ENCODE results near the gene RGS18.
"Not testable (repeated sequence)": the region's sequence is repeated elsewhere in the genome, so short reads cannot be mapped to it uniquely, and the experiment has no call there.

The RGS18 gene

GRCh38 chr1:192161976-192162375 is 3.7 kb downstream of the RGS18 start:
- no peaks in the 10 kb centered on the region for H3K36me3 ChIP-seq (ENCODE audit: control insufficient read depth in 1 of 2, insufficient read depth in 2 of 2, low read length in 2 of 2)
- no peak overlapping the region for H3K4me3 ChIP-seq (ENCODE audit: low read depth in 1 of 2, low read length in 2 of 2)
- H3K4me1 ChIP-seq (ENCODE audit: control insufficient read depth in 1 of 2, insufficient read depth in 2 of 2, low read length in 2 of 2): no peaks in the 10 kb centered on the region
- no peak overlapping the region for H3K27ac ChIP-seq (ENCODE audit: low read depth, low read length)
- no peaks in the 10 kb centered on the region for H3K27me3 ChIP-seq (ENCODE audit: control insufficient read depth in 1 of 2, insufficient read depth in 2 of 2, low read length in 2 of 2)
- no peaks in the 10 kb centered on the region for H3K9me3 ChIP-seq (ENCODE audit: control insufficient read depth in 1 of 2, low read length in 2 of 2)
- H3K9ac ChIP-seq (ENCODE audit: low read depth in 1 of 2, low read length in 2 of 2): no peak overlapping the region

- Histone ChIP-seq H3K36me3 (ENCODE audit: control insufficient read depth in 1 of 2, insufficient read depth in 2 of 2, low read length in 2 of 2) (no peaks in the 10 kb centered on the region), H3K4me1 (ENCODE audit: control insufficient read depth in 1 of 2, insufficient read depth in 2 of 2, low read length in 2 of 2) (no peaks in the 10 kb centered on the region), H3K27ac (ENCODE audit: low read depth, low read length) (no peak overlapping the region), H3K4me3 (ENCODE audit: low read depth in 1 of 2, low read length in 2 of 2) (no peak overlapping the region), H3K9me3 (ENCODE audit: control insufficient read depth in 1 of 2, low read length in 2 of 2) (no peaks in the 10 kb centered on the region), H3K27me3 (ENCODE audit: control insufficient read depth in 1 of 2, insufficient read depth in 2 of 2, low read length in 2 of 2) (no peaks in the 10 kb centered on the region), H3K9ac (ENCODE audit: low read depth in 1 of 2, low read length in 2 of 2) (no peak overlapping the region)
Observed at GRCh38 chr1:192162376-192162775, 4.1 kb downstream of the RGS18 start.

GRCh38 chr1:192165002-192165401 is 6.7 kb downstream of the RGS18 start:
- H3K27ac ChIP-seq (ENCODE audit: low read depth, low read length); H3K9me3 ChIP-seq (ENCODE audit: control insufficient read depth in 1 of 2, low read length in 2 of 2); H3K36me3 ChIP-seq (ENCODE audit: control insufficient read depth in 1 of 2, insufficient read depth in 2 of 2, low read length in 2 of 2); H3K4me1 ChIP-seq (ENCODE audit: control insufficient read depth in 1 of 2, insufficient read depth in 2 of 2, low read length in 2 of 2); H3K9ac ChIP-seq (ENCODE audit: low read depth in 1 of 2, low read length in 2 of 2); H3K27me3 ChIP-seq (ENCODE audit: control insufficient read depth in 1 of 2, insufficient read depth in 2 of 2, low read length in 2 of 2); H3K4me3 ChIP-seq (ENCODE audit: low read depth in 1 of 2, low read length in 2 of 2): not testable (repeated sequence)

GRCh38 chr1:192167011-192167410 is 8.7 kb downstream of the RGS18 start:
- no peaks in the 10 kb centered on the region for H3K4me1 ChIP-seq (ENCODE audit: control insufficient read depth in 1 of 2, insufficient read depth in 2 of 2, low read length in 2 of 2)
- no peak overlapping the region for H3K27ac ChIP-seq (ENCODE audit: low read depth, low read length)
- no peak overlapping the region for H3K9ac ChIP-seq (ENCODE audit: low read depth in 1 of 2, low read length in 2 of 2)
- H3K4me3 ChIP-seq (ENCODE audit: low read depth in 1 of 2, low read length in 2 of 2): no peak overlapping the region
- no peaks in the 10 kb centered on the region for H3K9me3 ChIP-seq (ENCODE audit: control insufficient read depth in 1 of 2, low read length in 2 of 2)
- H3K36me3 ChIP-seq (ENCODE audit: control insufficient read depth in 1 of 2, insufficient read depth in 2 of 2, low read length in 2 of 2): no peaks in the 10 kb centered on the region
- H3K27me3 ChIP-seq (ENCODE audit: control insufficient read depth in 1 of 2, insufficient read depth in 2 of 2, low read length in 2 of 2): no peaks in the 10 kb centered on the region

GRCh38 chr1:192167911-192168700 is 9.8 kb downstream of the RGS18 start:
- Histone ChIP-seq H3K4me3 (ENCODE audit: low read depth in 1 of 2, low read length in 2 of 2) (no peak overlapping the region), H3K27ac (ENCODE audit: low read depth, low read length) (no peak overlapping the region), H3K4me1 (ENCODE audit: control insufficient read depth in 1 of 2, insufficient read depth in 2 of 2, low read length in 2 of 2) (no peaks in the 10 kb centered on the region), H3K9ac (ENCODE audit: low read depth in 1 of 2, low read length in 2 of 2) (no peak overlapping the region), H3K9me3 (ENCODE audit: control insufficient read depth in 1 of 2, low read length in 2 of 2) (no peaks in the 10 kb centered on the region), H3K36me3 (ENCODE audit: control insufficient read depth in 1 of 2, insufficient read depth in 2 of 2, low read length in 2 of 2) (no peaks in the 10 kb centered on the region), H3K27me3 (ENCODE audit: control insufficient read depth in 1 of 2, insufficient read depth in 2 of 2, low read length in 2 of 2) (no peaks in the 10 kb centered on the region)

GRCh38 chr1:192168964-192169363 is 10.7 kb downstream of the RGS18 start:
- Histone ChIP-seq H3K36me3 (ENCODE audit: control insufficient read depth in 1 of 2, insufficient read depth in 2 of 2, low read length in 2 of 2) (no peaks in the 10 kb centered on the region), H3K27me3 (ENCODE audit: control insufficient read depth in 1 of 2, insufficient read depth in 2 of 2, low read length in 2 of 2) (no peaks in the 10 kb centered on the region), H3K9ac (ENCODE audit: low read depth in 1 of 2, low read length in 2 of 2) (no peak overlapping the region), H3K4me1 (ENCODE audit: control insufficient read depth in 1 of 2, insufficient read depth in 2 of 2, low read length in 2 of 2) (no peaks in the 10 kb centered on the region), H3K9me3 (ENCODE audit: control insufficient read depth in 1 of 2, low read length in 2 of 2) (no peaks in the 10 kb centered on the region), H3K27ac (ENCODE audit: low read depth, low read length) (no peak overlapping the region), H3K4me3 (ENCODE audit: low read depth in 1 of 2, low read length in 2 of 2) (no peak overlapping the region)

GRCh38 chr1:192170196-192170984 is 12.1 kb downstream of the RGS18 start:
- Histone ChIP-seq H3K9ac (ENCODE audit: low read depth in 1 of 2, low read length in 2 of 2) (no peak overlapping the region), H3K9me3 (ENCODE audit: control insufficient read depth in 1 of 2, low read length in 2 of 2) (no peaks in the 10 kb centered on the region), H3K27ac (ENCODE audit: low read depth, low read length) (no peak overlapping the region), H3K27me3 (ENCODE audit: control insufficient read depth in 1 of 2, insufficient read depth in 2 of 2, low read length in 2 of 2) (no peaks in the 10 kb centered on the region), H3K36me3 (ENCODE audit: control insufficient read depth in 1 of 2, insufficient read depth in 2 of 2, low read length in 2 of 2) (no peaks in the 10 kb centered on the region), H3K4me1 (ENCODE audit: control insufficient read depth in 1 of 2, insufficient read depth in 2 of 2, low read length in 2 of 2) (no peaks in the 10 kb centered on the region), H3K4me3 (ENCODE audit: low read depth in 1 of 2, low read length in 2 of 2) (no peak overlapping the region)

GRCh38 chr1:192171123-192171522 is 12.9 kb downstream of the RGS18 start:
- Histone ChIP-seq H3K36me3 (ENCODE audit: control insufficient read depth in 1 of 2, insufficient read depth in 2 of 2, low read length in 2 of 2) (no peaks in the 10 kb centered on the region), H3K27me3 (ENCODE audit: control insufficient read depth in 1 of 2, insufficient read depth in 2 of 2, low read length in 2 of 2) (no peaks in the 10 kb centered on the region), H3K9ac (ENCODE audit: low read depth in 1 of 2, low read length in 2 of 2) (no peak overlapping the region), H3K27ac (ENCODE audit: low read depth, low read length) (no peak overlapping the region), H3K4me1 (ENCODE audit: control insufficient read depth in 1 of 2, insufficient read depth in 2 of 2, low read length in 2 of 2) (no peaks in the 10 kb centered on the region), H3K9me3 (ENCODE audit: control insufficient read depth in 1 of 2, low read length in 2 of 2) (no peaks in the 10 kb centered on the region), H3K4me3 (ENCODE audit: low read depth in 1 of 2, low read length in 2 of 2) (no peak overlapping the region)

GRCh38 chr1:192175971-192176370 is 17.7 kb downstream of the RGS18 start:
- H3K9me3 ChIP-seq (ENCODE audit: control insufficient read depth in 1 of 2, low read length in 2 of 2): no peaks in the 10 kb centered on the region
- H3K9ac ChIP-seq (ENCODE audit: low read depth in 1 of 2, low read length in 2 of 2): no peak overlapping the region
- no peaks in the 10 kb centered on the region for H3K36me3 ChIP-seq (ENCODE audit: control insufficient read depth in 1 of 2, insufficient read depth in 2 of 2, low read length in 2 of 2)
- no peaks in the 10 kb centered on the region for H3K4me1 ChIP-seq (ENCODE audit: control insufficient read depth in 1 of 2, insufficient read depth in 2 of 2, low read length in 2 of 2)
- H3K27me3 ChIP-seq (ENCODE audit: control insufficient read depth in 1 of 2, insufficient read depth in 2 of 2, low read length in 2 of 2): no peaks in the 10 kb centered on the region
- no peak overlapping the region for H3K27ac ChIP-seq (ENCODE audit: low read depth, low read length)
- no peak overlapping the region for H3K4me3 ChIP-seq (ENCODE audit: low read depth in 1 of 2, low read length in 2 of 2)

GRCh38 chr1:192183788-192184187 is 25.5 kb downstream of the RGS18 start:
- Histone ChIP-seq H3K4me3 (ENCODE audit: low read depth in 1 of 2, low read length in 2 of 2) (no peak overlapping the region), H3K36me3 (ENCODE audit: control insufficient read depth in 1 of 2, insufficient read depth in 2 of 2, low read length in 2 of 2) (no peaks in the 10 kb centered on the region), H3K27me3 (ENCODE audit: control insufficient read depth in 1 of 2, insufficient read depth in 2 of 2, low read length in 2 of 2) (no peaks in the 10 kb centered on the region), H3K9me3 (ENCODE audit: control insufficient read depth in 1 of 2, low read length in 2 of 2) (no peaks in the 10 kb centered on the region), H3K27ac (ENCODE audit: low read depth, low read length) (no peak overlapping the region), H3K4me1 (ENCODE audit: control insufficient read depth in 1 of 2, insufficient read depth in 2 of 2, low read length in 2 of 2) (no peaks in the 10 kb centered on the region), H3K9ac (ENCODE audit: low read depth in 1 of 2, low read length in 2 of 2) (no peak overlapping the region)
